Osteoblast (primary cell): Measurements from ENCODE around the gene GPR173. TPM values are rescaled to one million over a fixed set of nuclear protein-coding genes. Genes with fewer than 3 reads are reported as not detected.
A peak's percentile ranks its signal among the peaks of the same experiment; 100 is the strongest.

ENCODE experiments used
- DNase-seq: peaks from one replicate; pipeline ENCODE4 v3.0.0; 2011; ENCODE audit warnings: low spot score, mixed read lengths; ENCODE audit not compliant: insufficient read length; ENCODE audit errors: missing footprints
- H2AFZ ChIP-seq: 2 replicates; pipeline ENCODE4 v1.6.0; 2011; ENCODE audit warnings: mild to moderate bottlenecking, low read length
- H3K27ac ChIP-seq: 2 replicates; pipeline ENCODE4 v1.5.1; 2011; ENCODE audit warnings: mild to moderate bottlenecking, low read depth, low read length, moderate library complexity
- H3K27me3 ChIP-seq: 2 replicates; pipeline ENCODE4 v1.6.0; 2012; ENCODE audit warnings: mild to moderate bottlenecking, control low read depth, inconsistent platforms, low read length, moderate library complexity; ENCODE audit not compliant: insufficient read depth
- H3K36me3 ChIP-seq: 2 replicates; pipeline ENCODE4 v1.5.1; 2011; ENCODE audit warnings: mild to moderate bottlenecking, low read length, control low read depth, moderate library complexity; ENCODE audit not compliant: insufficient read depth
- H3K4me1 ChIP-seq: 2 replicates; pipeline ENCODE4 v1.5.1; 2011; ENCODE audit warnings: mild to moderate bottlenecking, low read length, control low read depth, moderate library complexity; ENCODE audit not compliant: insufficient read depth
- H3K4me2 ChIP-seq: 2 replicates; pipeline ENCODE4 v1.6.0; 2011; ENCODE audit warnings: mild to moderate bottlenecking, low read length; ENCODE audit not compliant: insufficient read depth
- H3K4me3 ChIP-seq: fragments of 200-600 bp; sonication (generic); 3 replicates; pipeline ENCODE4 v1.5.1; 2012; ENCODE audit warnings: mild to moderate bottlenecking, low read length, inconsistent platforms; ENCODE audit not compliant: insufficient read depth
- H3K79me2 ChIP-seq: 2 replicates; pipeline ENCODE4 v1.6.0; 2012; ENCODE audit warnings: mild to moderate bottlenecking, low read length, control low read depth, inconsistent platforms; ENCODE audit not compliant: insufficient read depth
- H3K9me3 ChIP-seq: 2 replicates; pipeline ENCODE4 v1.5.1; 2011; ENCODE audit warnings: low read depth, low read length, control low read depth
- H4K20me1 ChIP-seq: 2 replicates; pipeline ENCODE4 v1.6.0; 2012; ENCODE audit warnings: mild to moderate bottlenecking, low read length, control low read depth; ENCODE audit not compliant: insufficient read depth
- total RNA-seq: library from RNA; depleted of rRNA; stranded (reverse); fragments of >200 nt; gene quantifications from 2 replicates; pipeline ENCODE4 v1.2.3, GENCODE V29; 2012
- TF ChIP-seq, protein P1 (sequence below): IDR thresholded peaks from 2 replicates; pipeline ENCODE4 v1.5.1; 2011; ENCODE audit warnings: mild to moderate bottlenecking, low read depth, low read length, moderate library complexity; ENCODE audit errors: extremely low read depth

GPR173 gene
- total RNA-seq, 1 donor = 2.2 TPM

DNA sequence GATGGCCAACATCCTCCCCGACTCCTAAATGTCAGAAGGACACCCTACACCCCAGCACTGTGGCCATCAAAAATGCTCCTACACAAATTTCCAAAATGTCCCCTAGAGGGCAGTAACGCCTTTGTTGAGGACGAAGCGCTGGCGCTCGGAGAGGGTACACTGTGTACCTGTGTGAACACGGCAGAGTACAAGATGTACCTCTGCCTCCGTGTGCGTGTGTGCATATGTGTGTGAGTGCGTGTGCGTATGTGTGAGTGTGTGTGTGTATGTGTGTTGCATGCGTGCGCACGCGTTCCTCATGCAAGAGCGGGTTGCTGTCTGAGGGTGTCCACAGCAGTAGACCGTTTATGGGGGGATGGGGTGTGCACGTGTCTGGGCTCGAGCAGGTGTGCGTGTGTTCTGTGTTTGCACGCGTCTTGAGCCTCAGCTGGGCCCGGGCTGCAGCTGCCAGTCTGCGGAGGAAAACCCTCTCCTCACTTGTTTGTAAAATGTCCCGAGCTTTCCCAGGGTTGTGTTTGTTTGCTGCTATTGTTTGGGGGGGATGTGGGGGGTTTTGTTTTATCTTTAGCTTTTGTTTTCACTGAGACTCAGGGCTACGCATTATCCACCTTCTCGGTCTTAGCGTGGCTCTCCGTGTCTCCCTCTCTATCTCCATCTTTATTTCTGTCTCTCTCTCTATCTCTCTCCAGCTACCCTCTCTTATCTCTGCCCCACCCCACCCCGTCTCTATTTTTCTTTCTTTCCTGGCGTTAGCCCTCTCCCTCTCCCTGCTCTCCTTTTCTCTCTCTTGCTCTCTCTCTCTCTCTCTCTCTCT, 23.2 kb downstream of the GPR173 start:
- H3K36me3 ChIP-seq = no peaks in the 10 kb centered on the region
- peaks cover 4% of the 10 kb centered on the region for H3K4me1 ChIP-seq
- peak overlapping the region; percentile 86 for H3K4me2 ChIP-seq
- peaks cover 7% of the 10 kb centered on the region for H3K27me3 ChIP-seq
- peak overlapping the region; percentile 23 for H2AFZ ChIP-seq
- H3K4me3 ChIP-seq = peak overlapping the region; percentile 57
- peaks cover 8% of the 10 kb centered on the region for H3K79me2 ChIP-seq
- H3K9me3 ChIP-seq = no peaks in the 10 kb centered on the region
- no peak for DNase-seq
- TF ChIP-seq, protein P1, sequence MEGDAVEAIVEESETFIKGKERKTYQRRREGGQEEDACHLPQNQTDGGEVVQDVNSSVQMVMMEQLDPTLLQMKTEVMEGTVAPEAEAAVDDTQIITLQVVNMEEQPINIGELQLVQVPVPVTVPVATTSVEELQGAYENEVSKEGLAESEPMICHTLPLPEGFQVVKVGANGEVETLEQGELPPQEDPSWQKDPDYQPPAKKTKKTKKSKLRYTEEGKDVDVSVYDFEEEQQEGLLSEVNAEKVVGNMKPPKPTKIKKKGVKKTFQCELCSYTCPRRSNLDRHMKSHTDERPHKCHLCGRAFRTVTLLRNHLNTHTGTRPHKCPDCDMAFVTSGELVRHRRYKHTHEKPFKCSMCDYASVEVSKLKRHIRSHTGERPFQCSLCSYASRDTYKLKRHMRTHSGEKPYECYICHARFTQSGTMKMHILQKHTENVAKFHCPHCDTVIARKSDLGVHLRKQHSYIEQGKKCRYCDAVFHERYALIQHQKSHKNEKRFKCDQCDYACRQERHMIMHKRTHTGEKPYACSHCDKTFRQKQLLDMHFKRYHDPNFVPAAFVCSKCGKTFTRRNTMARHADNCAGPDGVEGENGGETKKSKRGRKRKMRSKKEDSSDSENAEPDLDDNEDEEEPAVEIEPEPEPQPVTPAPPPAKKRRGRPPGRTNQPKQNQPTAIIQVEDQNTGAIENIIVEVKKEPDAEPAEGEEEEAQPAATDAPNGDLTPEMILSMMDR = peak; percentile 82
- no peak overlapping the region for H3K27ac ChIP-seq
- peaks cover 11% of the 10 kb centered on the region for H4K20me1 ChIP-seq

DNA sequence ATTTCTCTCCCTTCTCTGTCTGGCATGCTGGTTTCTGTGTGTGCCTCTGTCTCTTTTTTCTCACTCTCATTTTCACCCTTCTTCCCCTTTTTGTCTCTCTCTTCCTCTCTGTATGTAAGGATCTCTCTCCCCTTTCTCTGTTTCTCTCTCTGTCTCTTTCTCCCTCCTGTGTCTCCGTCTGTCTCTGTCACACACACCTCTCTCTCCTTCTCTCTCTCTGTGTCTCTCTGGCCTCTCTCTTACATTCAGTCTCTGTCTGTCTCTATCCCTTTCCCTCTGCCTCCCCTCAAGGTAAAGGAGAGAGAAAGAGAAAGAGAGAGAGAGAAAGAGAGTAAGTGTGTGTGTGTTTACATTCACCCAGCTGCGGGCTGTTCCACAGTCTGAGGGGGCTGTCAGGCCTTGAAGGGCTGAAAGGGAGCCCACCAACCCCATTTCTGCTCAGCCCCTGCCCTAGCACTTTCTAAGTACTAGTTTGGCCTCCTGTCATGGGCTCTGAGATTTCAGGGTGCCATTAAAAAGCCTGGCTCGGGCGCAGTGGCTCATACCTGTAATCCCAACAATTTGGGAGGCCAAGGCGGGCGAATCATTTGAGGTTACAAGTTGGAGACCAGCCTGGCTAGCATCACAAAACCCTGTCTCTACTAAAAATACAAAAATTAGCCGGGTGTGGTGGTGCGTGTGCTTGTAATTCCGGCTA, 24.0 kb downstream of the GPR173 start:
- Histone ChIP-seq H3K4me2 (peak overlapping the region; percentile 86), H3K79me2 (peaks cover 5% of the 10 kb centered on the region), H3K27me3 (peaks cover 2% of the 10 kb centered on the region), H3K4me3 (no peak overlapping the region), H2AFZ (no peak overlapping the region), H3K9me3 (no peaks in the 10 kb centered on the region), H3K36me3 (no peaks in the 10 kb centered on the region), H4K20me1 (peaks cover 11% of the 10 kb centered on the region), H3K27ac (no peak overlapping the region), H3K4me1 (peaks cover 4% of the 10 kb centered on the region)
- DNase-seq = no peak
- TF ChIP-seq, protein P1 = no peak

DNA sequence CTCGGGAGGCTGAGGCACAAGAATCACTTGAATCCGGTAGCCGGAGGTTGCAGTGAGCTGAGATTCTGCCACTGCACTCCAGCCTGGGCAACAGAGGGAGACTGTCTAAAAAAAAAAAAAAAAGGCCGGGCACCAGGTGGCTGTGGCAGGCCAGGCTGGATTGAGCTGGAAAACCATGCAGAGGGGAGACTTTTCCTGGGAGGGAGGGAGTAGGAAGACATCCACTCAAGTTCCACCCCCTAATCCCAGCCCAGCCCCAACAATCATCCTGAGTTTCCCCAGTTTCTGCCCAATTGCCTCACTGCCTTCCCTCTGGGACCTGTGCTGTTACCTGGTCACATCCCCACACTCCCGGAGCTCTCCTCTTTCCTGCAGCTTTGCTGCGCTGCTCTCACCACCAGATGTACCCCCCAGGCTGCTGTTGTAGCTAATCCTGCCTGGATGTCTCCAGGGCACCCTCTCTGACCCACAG, 24.6 kb downstream of the GPR173 start:
- Histone ChIP-seq H3K27me3 (peaks cover 2% of the 10 kb centered on the region), H4K20me1 (peaks cover 11% of the 10 kb centered on the region), H3K79me2 (peaks cover 5% of the 10 kb centered on the region), H3K4me1 (peaks cover 4% of the 10 kb centered on the region), H3K4me3 (no peak overlapping the region), H3K36me3 (no peaks in the 10 kb centered on the region), H3K9me3 (no peaks in the 10 kb centered on the region), H2AFZ (no peak overlapping the region), H3K4me2 (no peak overlapping the region), H3K27ac (no peak overlapping the region)
- TF ChIP-seq, protein P1 = no peak
- no peak for DNase-seq

DNA sequence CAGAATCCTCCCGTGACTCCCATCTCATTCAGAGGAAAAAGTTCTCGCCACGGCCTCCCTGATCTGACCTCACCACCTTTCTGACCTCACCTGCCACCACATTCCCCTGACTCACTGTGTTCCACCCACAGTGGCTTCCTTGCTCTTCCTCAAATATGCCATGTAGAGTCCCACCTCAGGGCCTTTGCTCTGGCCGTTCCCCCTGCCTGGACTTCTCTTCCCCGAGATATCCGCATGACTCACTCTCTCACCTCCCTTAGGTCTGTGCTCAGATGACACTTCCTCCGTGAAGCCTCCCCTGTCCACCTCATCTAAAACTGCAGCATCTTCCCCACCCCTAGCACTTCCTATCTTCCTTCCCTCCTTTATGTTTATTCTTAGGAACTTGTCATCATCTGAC, 26.4 kb downstream of the GPR173 start:
- Histone ChIP-seq H2AFZ (no peak overlapping the region), H4K20me1 (peaks cover 7% of the 10 kb centered on the region), H3K9me3 (no peaks in the 10 kb centered on the region), H3K4me2 (no peak overlapping the region), H3K27me3 (peaks cover 2% of the 10 kb centered on the region), H3K4me3 (no peak overlapping the region), H3K27ac (no peak overlapping the region), H3K4me1 (peaks cover 4% of the 10 kb centered on the region), H3K79me2 (peaks cover 5% of the 10 kb centered on the region), H3K36me3 (no peaks in the 10 kb centered on the region)
- no peak for DNase-seq
- TF ChIP-seq, protein P1 = no peak
